Activated naive CD4-positive, alpha-beta T cell treated with anti-CD3 and anti-CD28 coated beads for 36 hours (primary cell): ENCODE measurements around the gene DNM3. TPM values are rescaled to one million over a fixed set of nuclear protein-coding genes. Genes with fewer than 3 reads are reported as not detected.

Experiments used
- CTCF ChIA-PET: fragments of 350-600 bp; sonication (Branson Sonifier 250); formaldehyde crosslinking; loops from one replicate; lab custom pipeline; 2021; ENCODE audit warnings: antibody characterized with exemption; lab: Charles Lee
- DNase-seq: peaks from one replicate; pipeline ENCODE4 v3.0.0-alpha.2; 2020
- H3K27ac Mint-ChIP-seq: one replicate; pipeline ENCODE4 v1.8.0; 2021; ENCODE audit warnings: mild to moderate bottlenecking, mixed read lengths
- H3K27me3 Mint-ChIP-seq: one replicate; pipeline ENCODE4 v1.8.0; 2021; ENCODE audit warnings: low read depth, mixed read lengths
- H3K36me3 Mint-ChIP-seq: one replicate; pipeline ENCODE4 v1.8.0; 2021; ENCODE audit warnings: low read depth, mixed read lengths
- H3K4me1 Mint-ChIP-seq: one replicate; pipeline ENCODE4 v1.8.0; 2021; ENCODE audit warnings: low read depth, mixed read lengths
- H3K4me3 Mint-ChIP-seq: one replicate; pipeline ENCODE4 v1.8.0; 2021; ENCODE audit warnings: mild to moderate bottlenecking, moderate library complexity, mixed read lengths
- H3K9me3 Mint-ChIP-seq: one replicate; pipeline ENCODE4 v1.8.0; 2021; ENCODE audit warnings: mixed read lengths
- intact Hi-C: fragments of 100-400 bp; cut with micrococcal nuclease; formaldehyde crosslinking; loops from one replicate; pipeline ENCODE4 v1.15.1; 2023
- total RNA-seq, 2 experiments: library from RNA; stranded (reverse); gene quantifications; one replicate each; pipeline ENCODE4 v1.2.3, GENCODE V29; 2021

The DNM3 gene
- total RNA-seq, 2 experiments from 2014 or later: 0.96 to 0.98 TPM

GRCh38 chr1:171819946-171820345, 21.4 kb upstream of the DNM3 start:
- no peaks in the 10 kb centered on the region for H3K27me3 Mint-ChIP-seq
- no peak overlapping the region for H3K4me3 Mint-ChIP-seq
- DNase-seq: no peak
- H3K36me3 Mint-ChIP-seq: no peaks in the 10 kb centered on the region
- CTCF ChIA-PET: interaction anchor here (0.6 to 0.9 kb wide), 2 partner anchors 18 to 21 kb away, joined by 3 to 4 read pairs; no protein-coding TSS in a partner anchor
- H3K27ac Mint-ChIP-seq: no peak overlapping the region
- intact Hi-C loops: no loop called here
- peaks cover under 1% of the 10 kb centered on the region for H3K9me3 Mint-ChIP-seq
- H3K4me1 Mint-ChIP-seq: peaks cover 11% of the 10 kb centered on the region

DNA sequence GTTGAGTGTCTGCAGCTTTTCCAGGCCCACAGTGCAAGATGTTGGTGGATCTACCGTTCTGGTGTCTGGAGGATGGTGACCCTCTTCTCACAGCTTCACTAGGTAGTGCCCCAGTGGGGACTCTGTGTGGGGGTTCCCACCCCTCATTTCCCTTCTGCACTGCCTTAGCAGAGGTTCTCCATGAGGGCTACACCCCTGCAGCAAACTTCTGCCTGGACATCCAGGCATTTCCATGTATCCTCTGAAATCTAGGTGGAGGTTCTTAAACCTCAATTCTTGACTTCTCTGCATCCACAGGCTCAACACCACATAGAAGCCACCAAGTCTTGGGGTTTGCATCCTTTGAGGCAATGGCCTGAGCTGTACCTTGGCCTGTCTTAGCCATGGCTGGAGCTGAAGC, 14.3 kb upstream of the DNM3 start:
- DNase-seq: no peak
- H3K36me3 Mint-ChIP-seq: peaks cover 18% of the 10 kb centered on the region
- no peaks in the 10 kb centered on the region for H3K4me1 Mint-ChIP-seq
- intact Hi-C loops: no loop called here
- H3K27me3 Mint-ChIP-seq: no peaks in the 10 kb centered on the region
- CTCF ChIA-PET: no interaction called here
- no peak overlapping the region for H3K27ac Mint-ChIP-seq
- no peak overlapping the region for H3K4me3 Mint-ChIP-seq
- H3K9me3 Mint-ChIP-seq: peaks cover 28% of the 10 kb centered on the region

- CTCF ChIA-PET: interaction anchor here (0.7 to 1.6 kb wide), 2 partner anchors 27 to 37 kb away, joined by 3 to 6 read pairs; no protein-coding TSS in a partner anchor
- no peak for DNase-seq
- H3K27me3 Mint-ChIP-seq: no peaks in the 10 kb centered on the region
- peaks cover 28% of the 10 kb centered on the region for H3K9me3 Mint-ChIP-seq
- intact Hi-C loops: no loop called here
- peaks cover 18% of the 10 kb centered on the region for H3K36me3 Mint-ChIP-seq
- H3K4me1 Mint-ChIP-seq: no peaks in the 10 kb centered on the region
- no peak overlapping the region for H3K27ac Mint-ChIP-seq
- H3K4me3 Mint-ChIP-seq: no peak overlapping the region
Observed at GRCh38 chr1:171828794-171829193, 12.5 kb upstream of the DNM3 start.

DNA sequence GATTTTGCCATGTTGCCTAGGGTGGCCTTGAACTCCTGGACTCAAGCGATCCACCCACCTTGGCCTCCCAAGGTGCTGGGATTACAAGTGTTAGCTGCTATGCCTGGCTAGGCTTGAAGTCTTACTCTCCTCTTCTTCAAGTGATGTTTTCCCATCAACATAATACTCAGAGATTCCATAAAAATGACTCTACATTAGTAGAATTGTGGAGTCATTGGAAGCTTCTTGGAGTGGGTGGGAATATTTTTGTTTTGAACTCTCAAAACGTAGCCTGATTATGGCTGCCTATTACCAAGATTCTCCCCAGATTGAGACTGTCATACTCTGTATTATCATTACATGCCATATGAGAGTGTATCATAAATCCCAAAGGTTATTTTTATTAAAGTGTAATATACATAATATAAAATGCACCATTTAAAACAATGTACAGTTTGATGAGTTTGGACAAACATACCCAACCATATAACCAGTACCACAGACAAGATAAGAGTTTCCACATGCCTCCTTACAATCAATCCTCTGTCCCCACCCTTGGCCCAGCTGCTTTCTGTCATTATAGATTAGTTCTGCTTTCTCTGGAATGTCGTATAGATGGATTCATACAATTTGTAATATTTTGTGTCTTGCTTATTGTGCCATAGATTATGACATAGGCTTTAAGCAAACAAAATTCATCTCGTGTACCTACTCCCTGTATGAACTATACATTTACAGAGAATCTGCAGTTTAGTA, 8.0 kb upstream of the DNM3 start:
- no peaks in the 10 kb centered on the region for H3K36me3 Mint-ChIP-seq
- no peak overlapping the region for H3K4me3 Mint-ChIP-seq
- no peaks in the 10 kb centered on the region for H3K4me1 Mint-ChIP-seq
- DNase-seq: no peak
- intact Hi-C loops: no loop called here
- H3K27ac Mint-ChIP-seq: no peak overlapping the region
- peaks cover 2% of the 10 kb centered on the region for H3K9me3 Mint-ChIP-seq
- H3K27me3 Mint-ChIP-seq: no peaks in the 10 kb centered on the region
- CTCF ChIA-PET: interaction anchor here (0.8 kb wide), 1 partner anchor 32 kb away, joined by 3 read pairs; no protein-coding TSS in a partner anchor

GRCh38 chr1:171834821-171835220, 6.5 kb upstream of the DNM3 start:
- no peak overlapping the region for H3K4me3 Mint-ChIP-seq
- no peak for DNase-seq
- CTCF ChIA-PET: no interaction called here
- intact Hi-C loops: no loop called here
- H3K9me3 Mint-ChIP-seq: no peaks in the 10 kb centered on the region
- H3K36me3 Mint-ChIP-seq: no peaks in the 10 kb centered on the region
- H3K27me3 Mint-ChIP-seq: no peaks in the 10 kb centered on the region
- H3K27ac Mint-ChIP-seq: no peak overlapping the region
- no peaks in the 10 kb centered on the region for H3K4me1 Mint-ChIP-seq

- Mint-ChIP-seq H3K4me1 (peaks cover 6% of the 10 kb centered on the region), H3K9me3 (no peaks in the 10 kb centered on the region), H3K4me3 (no peak overlapping the region), H3K27me3 (no peaks in the 10 kb centered on the region), H3K27ac (no peak overlapping the region), H3K36me3 (no peaks in the 10 kb centered on the region)
- intact Hi-C loops: no loop called here
- DNase-seq: no peak
- CTCF ChIA-PET: no interaction called here
Observed at GRCh38 chr1:171835891-171836290, 5.4 kb upstream of the DNM3 start.

GRCh38 chr1:171841931-171842761, 848 bp downstream of the DNM3 start:
- no peaks in the 10 kb centered on the region for H3K36me3 Mint-ChIP-seq
- peak; percentile 18 for DNase-seq
- peak overlapping the region; percentile 75 for H3K4me3 Mint-ChIP-seq
- no peak overlapping the region for H3K27ac Mint-ChIP-seq
- H3K27me3 Mint-ChIP-seq: peaks cover 13% of the 10 kb centered on the region
- H3K9me3 Mint-ChIP-seq: no peaks in the 10 kb centered on the region
- H3K4me1 Mint-ChIP-seq: peaks cover 14% of the 10 kb centered on the region
- CTCF ChIA-PET: interaction anchor here (0.6 to 4.2 kb wide), 7 partner anchors 11 to 190 kb away, joined by 3 to 21 read pairs (median 3); no protein-coding TSS in a partner anchor
- intact Hi-C loops: loop anchor here (1.0 to 5.0 kb wide), 6 partner anchors 25 to 691 kb away; partner anchors contain the start of genes METTL13, PRRC2C, SUCO and VAMP4

DNA sequence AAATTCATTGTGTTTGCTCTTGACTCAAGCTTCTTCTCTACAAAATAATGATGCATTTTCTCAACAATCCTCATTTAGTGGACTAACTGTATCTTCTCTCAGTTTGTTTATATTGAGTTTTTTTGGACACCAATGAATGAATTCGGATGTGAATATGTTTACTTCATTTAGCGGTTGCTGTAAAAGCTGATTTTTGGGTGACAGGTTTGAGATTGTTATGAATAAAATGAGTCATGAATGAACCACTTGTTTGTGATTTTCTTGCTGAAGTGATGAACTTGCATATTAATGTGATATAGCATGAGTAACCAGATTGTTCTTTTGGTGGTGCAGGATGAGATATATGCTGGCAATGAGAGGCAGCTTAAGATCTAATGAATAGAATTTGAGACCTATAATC, 3.1 kb downstream of the DNM3 start:
- Mint-ChIP-seq H3K36me3 (no peaks in the 10 kb centered on the region), H3K4me1 (peaks cover 14% of the 10 kb centered on the region), H3K9me3 (no peaks in the 10 kb centered on the region), H3K27ac (no peak overlapping the region), H3K27me3 (peaks cover 13% of the 10 kb centered on the region), H3K4me3 (no peak overlapping the region)
- CTCF ChIA-PET: interaction anchor here (4.2 kb wide), 1 partner anchor 43 kb away, joined by 21 read pairs; no protein-coding TSS in a partner anchor
- intact Hi-C loops: loop anchor here (5.0 kb wide), 1 partner anchor 197 kb away; no protein-coding TSS in a partner anchor
- no peak for DNase-seq

DNA sequence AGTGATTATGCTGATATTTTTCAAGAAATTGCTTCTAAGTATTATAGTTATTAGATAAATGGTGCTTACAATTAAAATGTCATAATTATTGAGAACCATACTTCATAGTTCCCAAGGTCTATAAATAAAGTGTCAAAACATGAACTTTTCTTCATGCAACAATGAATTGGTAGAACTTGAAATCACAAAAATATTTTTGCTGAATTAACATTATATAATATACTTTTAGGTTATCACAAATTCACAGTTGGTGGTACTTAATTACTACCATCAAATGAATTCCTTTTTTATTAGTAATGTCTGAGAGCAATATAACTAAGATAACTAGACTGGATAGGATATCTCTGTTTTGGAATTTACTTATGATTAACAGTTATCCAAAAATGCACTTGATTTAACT, 4.7 kb downstream of the DNM3 start:
- no peak for DNase-seq
- CTCF ChIA-PET: no interaction called here

DNA sequence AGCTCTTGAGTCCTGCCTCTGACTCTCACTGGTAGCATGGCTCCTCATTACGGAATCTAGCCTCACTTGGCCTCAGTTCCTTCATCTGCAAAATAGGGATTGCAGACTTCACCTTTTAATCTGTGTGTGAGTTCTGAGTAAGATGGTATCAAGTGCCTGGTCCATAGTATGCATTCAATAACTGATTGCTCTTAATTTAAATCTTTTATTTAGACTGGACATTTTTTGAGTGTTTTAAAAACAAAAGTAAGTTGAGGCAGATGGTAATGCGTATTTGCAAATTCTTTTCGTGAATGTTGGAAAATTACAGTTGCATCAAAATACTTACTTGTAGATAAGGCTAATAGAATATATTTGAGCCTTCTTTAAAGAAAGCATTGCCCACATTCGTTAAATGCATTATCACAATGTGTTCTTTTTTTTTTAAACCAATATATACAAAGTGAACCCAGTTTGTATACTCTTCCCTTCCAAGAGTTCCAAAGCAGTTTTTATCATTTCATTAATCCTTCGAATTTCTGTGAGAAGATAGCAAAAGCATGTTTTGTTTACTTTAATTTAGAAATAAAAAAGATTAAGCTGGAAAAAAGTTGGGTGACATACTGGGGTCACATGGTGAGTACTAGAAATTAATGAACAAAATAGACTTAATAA, 8.1 kb downstream of the DNM3 start:
- H3K27me3 Mint-ChIP-seq: peaks cover under 1% of the 10 kb centered on the region
- H3K9me3 Mint-ChIP-seq: no peaks in the 10 kb centered on the region
- no peaks in the 10 kb centered on the region for H3K4me1 Mint-ChIP-seq
- H3K4me3 Mint-ChIP-seq: no peak overlapping the region
- CTCF ChIA-PET: no interaction called here
- no peaks in the 10 kb centered on the region for H3K36me3 Mint-ChIP-seq
- intact Hi-C loops: no loop called here
- no peak overlapping the region for H3K27ac Mint-ChIP-seq
- no peak for DNase-seq

More for the DNA sequence above, 4.7 kb downstream of the DNM3 start:
- H3K4me3 Mint-ChIP-seq: no peak overlapping the region
- H3K27ac Mint-ChIP-seq: no peak overlapping the region
- H3K36me3 Mint-ChIP-seq: no peaks in the 10 kb centered on the region
- H3K9me3 Mint-ChIP-seq: no peaks in the 10 kb centered on the region
- peaks cover 13% of the 10 kb centered on the region for H3K27me3 Mint-ChIP-seq
- peaks cover 7% of the 10 kb centered on the region for H3K4me1 Mint-ChIP-seq
- intact Hi-C loops: no loop called here

- no peak overlapping the region for H3K27ac Mint-ChIP-seq
- intact Hi-C loops: no loop called here
- no peak overlapping the region for H3K4me3 Mint-ChIP-seq
- peak; percentile 6 for DNase-seq
- no peaks in the 10 kb centered on the region for H3K4me1 Mint-ChIP-seq
- H3K27me3 Mint-ChIP-seq: peaks cover 3% of the 10 kb centered on the region
- H3K9me3 Mint-ChIP-seq: no peaks in the 10 kb centered on the region
- H3K36me3 Mint-ChIP-seq: no peaks in the 10 kb centered on the region
- CTCF ChIA-PET: interaction anchor here (1.2 kb wide), 1 partner anchor 52 kb away, joined by 3 read pairs; no protein-coding TSS in a partner anchor
Observed at GRCh38 chr1:171850651-171851350, 9.5 kb downstream of the DNM3 start.
